HG03108 (cell line): ENCODE results near the gene ADRA2A.
A peak's percentile ranks its signal among the peaks of the same experiment; 100 is the strongest.

Source experiments
- ATAC-seq: cut with Tn5 transposase; IDR thresholded peaks from one replicate; pipeline ENCODE4 v1.9.1; 2021; ENCODE audit warnings: moderate library complexity; ENCODE audit not compliant: unreplicated experiment

Gene ADRA2A

DNA sequence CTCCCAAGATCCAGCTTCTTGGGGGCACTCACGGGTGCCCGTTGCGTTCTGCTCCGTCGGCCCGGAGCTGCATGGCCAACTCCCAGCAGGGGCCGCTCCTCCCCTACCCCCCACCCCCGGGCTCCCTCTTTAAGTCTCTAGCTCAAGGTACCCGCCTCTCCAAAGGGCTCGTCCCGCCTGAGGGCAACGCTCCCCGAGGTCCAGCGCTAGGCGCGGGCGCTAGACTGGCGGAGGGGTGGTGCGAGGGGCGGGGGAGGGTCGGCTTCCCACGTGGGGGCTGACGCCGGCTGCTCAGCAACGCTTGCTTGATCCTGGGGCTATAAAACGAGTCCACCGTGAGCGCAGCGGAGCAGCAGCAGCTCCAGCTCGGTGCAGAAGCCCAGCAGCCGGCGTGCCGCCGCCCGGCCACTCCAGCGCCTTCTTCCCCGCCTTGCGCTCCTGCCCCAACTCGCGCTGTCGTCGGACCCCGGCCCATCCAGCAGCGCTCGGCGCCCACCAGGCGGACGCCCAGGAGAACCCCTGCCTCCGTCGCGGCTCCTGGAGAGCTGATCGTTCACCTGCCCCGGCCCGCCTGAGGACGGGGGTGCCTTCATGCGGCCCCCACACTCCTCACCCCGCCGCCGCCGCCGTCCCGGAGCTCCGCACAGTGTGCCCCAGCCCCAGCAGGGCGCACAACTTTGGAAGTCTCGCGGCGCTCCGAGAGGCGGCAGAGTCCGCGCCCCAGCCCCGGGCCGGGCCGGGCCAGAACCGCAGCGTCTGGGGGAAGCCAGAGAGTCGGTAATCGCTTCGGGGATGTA lies at the start of gene ADRA2A:
Gene ADRA2A (plus strand): TSS at position 348 of the 797 bp plus-strand sequence. CDS start 968 bp downstream, outside the sequence.
- ATAC-seq = no peak

DNA sequence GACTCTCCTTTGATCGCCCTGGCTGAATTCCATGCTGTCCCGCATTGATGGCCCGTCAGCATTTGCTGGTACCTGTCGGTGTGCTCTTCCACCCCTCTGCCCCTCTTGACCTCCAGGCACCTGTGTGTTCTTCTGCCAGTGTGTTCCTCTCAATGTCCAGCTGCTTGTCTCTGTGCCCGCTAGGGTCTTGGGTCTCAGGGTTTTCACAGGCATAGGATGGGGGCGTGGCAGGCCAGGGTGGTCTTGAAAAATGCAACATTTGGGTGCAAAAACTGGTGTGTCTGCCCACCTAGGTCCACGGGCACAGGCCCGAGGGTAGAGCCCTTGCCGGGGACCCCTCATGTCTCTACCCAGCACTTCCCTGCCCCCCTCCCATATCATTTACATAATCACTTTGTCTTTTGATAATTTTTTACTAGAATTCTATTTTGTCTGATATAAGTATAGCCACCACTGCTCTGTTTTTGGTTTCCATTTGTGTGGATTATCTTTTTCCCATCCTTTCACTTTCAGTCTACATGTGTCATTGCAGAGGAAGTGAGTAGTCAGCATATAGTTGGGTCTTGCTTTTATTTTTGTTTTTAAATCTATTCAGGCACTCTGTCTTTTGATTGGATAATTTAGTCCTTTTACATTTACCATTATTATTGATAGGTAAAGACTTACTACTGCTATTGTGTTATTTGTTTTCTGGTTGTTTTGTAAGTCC lies 46.6 kb upstream of the ADRA2A start:
- ATAC-seq = no peak

DNA sequence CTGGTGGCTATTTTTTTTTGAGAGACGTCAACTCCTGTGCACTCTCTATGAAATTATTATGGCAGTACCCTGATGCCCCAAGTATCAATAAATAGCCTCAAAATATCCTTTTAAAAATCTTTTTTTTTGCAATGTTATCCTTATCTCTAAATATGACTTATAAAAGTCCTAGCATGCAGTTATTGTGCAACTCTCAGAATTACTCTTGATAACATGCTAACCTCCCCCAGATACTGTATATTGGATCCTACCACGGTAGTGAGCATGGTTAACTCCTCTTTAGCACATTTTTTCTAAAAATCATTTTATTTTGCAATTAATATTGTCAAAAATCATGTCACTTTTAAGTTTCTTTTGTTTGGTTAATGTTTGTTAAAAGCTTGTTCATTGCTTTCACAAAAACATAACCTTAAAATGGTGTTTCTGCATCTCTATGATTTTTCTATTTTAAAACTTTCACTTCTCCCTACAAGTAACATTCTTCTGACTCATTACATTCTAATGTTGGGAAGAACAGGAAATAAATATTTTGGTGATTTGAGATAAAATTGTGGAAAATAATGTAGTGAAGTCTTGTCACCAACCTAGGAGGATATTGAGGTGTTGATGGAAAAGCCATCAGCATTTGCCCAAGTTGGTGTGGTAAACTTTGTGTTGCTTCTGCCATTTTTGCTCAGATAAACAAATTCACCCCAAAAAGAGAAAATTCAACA lies 42.1 kb upstream of the ADRA2A start:
- ATAC-seq = no peak

DNA sequence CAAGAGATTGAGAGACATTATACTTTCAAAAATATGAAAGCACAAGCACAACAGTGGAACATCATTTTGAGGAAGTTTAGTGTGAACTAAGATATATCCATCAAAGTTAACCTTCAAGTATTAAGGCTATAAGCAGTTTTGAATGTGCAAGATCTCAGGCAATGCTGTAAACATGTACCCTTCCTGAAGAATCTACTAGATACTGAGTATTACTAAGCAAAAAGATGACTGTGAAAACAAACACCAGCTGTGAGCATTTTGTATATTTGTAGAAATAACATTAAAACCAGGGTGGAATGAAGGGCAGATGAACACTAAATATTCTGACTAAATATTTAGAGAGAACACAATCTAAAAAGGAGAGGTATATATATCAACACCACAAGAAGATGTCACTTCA lies 41.3 kb upstream of the ADRA2A start:
- ATAC-seq = no peak

DNA sequence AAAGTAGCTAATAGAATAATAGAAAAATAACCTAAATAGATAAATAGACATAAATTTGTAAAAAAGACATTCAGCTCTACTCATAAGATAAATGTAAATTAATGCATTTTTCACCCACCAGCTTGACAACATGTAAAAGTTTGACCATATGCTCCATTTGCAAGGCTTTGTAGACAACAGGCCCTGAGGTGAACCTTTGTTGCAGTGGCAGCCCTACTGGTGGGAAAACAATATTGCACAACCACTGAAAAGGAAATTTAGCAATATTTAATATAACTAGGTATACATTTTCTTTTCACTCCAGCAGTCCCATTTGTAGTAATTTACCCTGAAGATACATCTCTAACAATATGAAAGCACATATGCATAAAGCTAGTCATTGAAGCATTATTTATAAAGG lies 39.0 kb upstream of the ADRA2A start:
- ATAC-seq = no peak

DNA sequence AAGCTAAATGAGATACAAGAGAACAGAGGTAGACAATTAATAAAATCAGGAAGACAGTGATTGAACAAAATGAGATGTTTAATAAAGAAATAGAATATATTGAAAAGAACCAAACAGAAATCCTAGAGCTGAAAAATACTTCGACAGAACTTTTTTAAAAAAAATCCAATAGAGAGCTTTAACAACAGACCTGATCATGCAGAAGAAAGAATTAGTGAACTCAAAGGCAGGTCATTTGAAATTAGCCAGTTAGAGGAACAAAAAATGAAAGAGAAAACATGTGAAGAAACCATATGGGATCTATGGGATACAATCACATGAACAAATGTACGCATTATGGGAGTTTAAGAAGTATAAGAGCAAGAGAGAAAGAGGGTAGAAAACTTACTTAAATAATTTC lies 37.3 kb upstream of the ADRA2A start:
- ATAC-seq = no peak

DNA sequence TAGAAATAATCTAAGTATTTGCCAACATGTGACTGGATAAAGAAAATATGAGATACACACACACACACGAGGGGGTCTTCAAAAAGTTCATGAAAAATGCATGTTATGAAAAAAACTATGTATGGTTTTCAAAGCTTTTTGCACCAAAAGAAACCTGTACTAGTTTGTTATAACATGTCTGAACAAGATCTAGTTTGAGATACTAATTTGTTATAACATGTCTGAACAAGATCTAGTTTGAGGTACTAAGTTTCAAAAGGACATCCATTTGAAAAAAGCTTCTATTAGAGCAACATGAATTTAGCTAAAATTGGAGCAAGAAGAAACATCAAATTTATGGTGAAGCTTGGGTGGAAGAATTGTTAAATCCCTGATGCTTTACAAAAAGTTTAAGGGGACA lies 19.8 kb upstream of the ADRA2A start:
- ATAC-seq = no peak

DNA sequence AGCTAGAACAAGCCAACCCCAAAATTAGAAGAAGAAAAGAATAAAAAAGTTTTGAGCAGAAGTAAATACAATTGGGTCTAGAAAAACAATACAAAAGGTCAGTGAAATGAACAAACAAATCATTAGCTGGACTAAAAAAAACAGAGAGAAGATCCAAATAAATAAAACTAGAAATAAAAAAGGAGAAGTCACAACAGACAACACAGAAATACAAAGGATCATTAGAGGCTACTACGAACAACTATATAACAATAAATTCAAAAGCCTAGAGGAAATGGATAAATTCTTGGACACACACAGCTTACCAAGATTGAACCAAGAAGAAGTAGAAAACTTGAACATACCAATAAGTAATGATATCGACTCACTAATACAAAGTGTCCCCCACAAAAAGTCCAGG lies 13.4 kb upstream of the ADRA2A start:
- ATAC-seq = no peak

DNA sequence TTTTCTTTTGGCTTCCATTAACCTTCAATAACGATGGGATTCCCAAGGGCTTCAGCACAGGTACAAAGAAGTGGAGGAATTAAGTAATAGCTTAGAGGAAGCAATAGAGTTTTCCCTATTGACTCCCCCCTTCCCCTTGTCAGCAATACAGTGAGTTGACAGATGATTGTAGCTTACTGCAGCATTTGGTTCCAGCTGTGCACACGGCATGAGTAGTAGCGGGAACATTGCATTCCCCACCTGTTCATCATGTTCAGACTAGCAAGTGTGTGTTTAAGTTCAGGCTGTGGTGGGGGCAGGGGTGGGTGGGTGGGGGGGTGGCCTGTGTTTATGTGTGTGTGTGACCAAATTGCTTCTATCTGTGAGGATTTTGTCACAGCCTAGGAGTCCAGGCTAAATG lies 4.6 kb upstream of the ADRA2A start:
- no peak for ATAC-seq

DNA sequence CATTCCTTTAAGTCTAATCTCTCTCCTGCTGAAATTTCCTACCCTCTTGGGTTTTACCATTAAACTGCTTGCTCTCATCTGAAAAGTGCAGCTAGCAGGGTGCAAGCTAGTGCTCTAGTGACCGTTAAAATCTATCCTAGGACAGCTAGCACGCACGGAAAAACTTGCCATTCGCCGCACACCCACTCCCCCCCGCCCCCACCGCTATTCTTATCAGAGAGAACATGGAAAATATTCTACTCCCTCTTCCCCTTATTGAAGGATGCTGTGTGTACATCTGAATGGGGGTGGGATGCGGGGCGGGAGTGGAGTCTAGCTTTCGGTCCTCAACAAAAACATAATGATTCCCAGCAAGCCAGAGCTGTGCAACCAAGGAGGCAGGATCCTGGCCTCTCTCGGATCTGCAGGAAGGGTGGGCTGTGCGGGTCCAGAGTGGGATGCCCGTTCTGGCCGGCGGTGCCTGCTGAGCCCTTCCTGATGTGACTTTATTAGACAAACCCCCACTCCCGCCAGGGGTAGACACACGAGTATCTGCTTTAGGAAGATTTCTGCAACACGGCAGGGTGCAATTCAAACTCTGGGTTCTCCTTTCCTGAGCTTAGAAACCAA lies 1.1 kb upstream of the ADRA2A start:
- ATAC-seq = no peak

DNA sequence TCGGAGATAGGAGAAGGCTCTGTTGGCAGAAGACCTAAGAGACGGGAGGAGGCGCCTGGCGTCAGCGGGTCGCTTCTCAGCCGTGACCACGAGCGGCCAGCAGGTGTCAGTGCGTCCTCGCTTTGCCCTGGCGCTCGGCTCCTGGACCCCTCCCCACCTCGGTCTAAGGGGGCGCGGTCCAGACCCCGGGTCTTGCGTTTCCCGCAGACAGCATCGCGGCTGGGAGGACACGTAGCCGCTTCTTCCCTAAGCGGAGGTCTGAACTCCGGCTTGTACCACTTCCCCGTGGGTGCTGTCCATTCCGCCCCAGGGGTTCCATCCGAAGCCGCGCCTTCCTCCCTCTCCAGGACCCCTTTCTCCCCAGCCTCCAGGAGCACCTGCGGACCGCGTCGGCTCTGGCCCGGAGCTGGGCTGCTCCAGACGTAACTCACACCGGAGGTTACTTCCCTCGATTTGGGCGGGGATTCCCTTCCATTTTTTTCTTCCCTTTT lies 593 bp upstream of the ADRA2A start:
- peak; percentile 78 for ATAC-seq

DNA sequence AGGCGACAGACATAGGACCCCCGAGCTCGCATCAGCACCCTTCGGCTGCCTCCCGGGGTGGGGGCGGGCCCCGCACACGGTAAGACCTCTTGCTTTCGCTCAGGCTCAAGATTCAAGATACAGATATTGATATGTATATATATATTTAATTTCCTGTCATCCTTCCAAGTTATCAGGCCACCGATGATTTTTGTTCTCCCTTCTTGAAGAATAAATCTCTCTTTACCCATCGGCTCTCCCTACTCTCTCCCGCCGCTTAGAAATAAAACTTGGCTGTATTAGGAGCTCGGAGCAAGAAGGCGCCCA lies 603 bp downstream of the ADRA2A start:
- ATAC-seq = no peak

DNA sequence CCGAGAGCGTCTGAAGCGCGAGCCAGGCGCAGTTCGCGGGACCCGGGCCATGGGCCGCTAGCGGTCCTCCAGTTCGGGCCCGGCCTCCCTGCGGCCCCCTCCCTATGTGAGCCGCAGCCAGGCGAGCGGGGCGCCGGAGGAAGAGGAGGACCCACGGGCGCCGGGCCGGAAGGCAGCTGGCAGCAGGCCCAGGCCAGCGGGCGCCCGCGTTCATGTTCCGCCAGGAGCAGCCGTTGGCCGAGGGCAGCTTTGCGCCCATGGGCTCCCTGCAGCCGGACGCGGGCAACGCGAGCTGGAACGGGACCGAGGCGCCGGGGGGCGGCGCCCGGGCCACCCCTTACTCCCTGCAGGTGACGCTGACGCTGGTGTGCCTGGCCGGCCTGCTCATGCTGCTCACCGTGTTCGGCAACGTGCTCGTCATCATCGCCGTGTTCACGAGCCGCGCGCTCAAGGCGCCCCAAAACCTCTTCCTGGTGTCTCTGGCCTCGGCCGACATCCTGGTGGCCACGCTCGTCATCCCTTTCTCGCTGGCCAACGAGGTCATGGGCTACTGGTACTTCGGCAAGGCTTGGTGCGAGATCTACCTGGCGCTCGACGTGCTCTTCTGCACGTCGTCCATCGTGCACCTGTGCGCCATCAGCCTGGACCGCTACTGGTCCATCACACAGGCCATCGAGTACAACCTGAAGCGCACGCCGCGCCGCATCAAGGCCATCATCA lies 1.1 kb downstream of the ADRA2A start:
- no peak for ATAC-seq

DNA sequence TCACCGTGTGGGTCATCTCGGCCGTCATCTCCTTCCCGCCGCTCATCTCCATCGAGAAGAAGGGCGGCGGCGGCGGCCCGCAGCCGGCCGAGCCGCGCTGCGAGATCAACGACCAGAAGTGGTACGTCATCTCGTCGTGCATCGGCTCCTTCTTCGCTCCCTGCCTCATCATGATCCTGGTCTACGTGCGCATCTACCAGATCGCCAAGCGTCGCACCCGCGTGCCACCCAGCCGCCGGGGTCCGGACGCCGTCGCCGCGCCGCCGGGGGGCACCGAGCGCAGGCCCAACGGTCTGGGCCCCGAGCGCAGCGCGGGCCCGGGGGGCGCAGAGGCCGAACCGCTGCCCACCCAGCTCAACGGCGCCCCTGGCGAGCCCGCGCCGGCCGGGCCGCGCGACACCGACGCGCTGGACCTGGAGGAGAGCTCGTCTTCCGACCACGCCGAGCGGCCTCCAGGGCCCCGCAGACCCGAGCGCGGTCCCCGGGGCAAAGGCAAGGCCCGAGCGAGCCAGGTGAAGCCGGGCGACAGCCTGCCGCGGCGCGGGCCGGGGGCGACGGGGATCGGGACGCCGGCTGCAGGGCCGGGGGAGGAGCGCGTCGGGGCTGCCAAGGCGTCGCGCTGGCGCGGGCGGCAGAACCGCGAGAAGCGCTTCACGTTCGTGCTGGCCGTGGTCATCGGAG lies 1.8 kb downstream of the ADRA2A start:
- ATAC-seq = no peak

DNA sequence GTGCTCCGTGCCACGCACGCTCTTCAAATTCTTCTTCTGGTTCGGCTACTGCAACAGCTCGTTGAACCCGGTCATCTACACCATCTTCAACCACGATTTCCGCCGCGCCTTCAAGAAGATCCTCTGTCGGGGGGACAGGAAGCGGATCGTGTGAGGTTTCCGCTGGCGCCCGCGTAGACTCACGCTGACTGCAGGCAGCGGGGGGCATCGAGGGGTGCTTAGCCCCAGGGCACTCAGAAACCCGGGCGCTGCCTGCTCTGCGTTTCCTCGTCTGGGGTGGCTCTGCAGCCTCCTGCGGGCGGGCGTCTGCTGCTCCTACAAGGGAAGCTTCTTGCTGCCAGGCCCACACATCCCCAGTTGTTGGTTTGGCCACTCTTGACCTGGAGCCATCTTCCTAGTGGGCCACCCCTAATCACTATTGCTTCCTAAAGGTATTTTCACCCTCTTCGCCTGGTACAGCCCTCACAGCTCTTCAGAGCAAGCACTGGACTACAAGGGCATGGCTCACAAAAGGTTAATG lies 2.5 kb downstream of the ADRA2A start:
- ATAC-seq = no peak

DNA sequence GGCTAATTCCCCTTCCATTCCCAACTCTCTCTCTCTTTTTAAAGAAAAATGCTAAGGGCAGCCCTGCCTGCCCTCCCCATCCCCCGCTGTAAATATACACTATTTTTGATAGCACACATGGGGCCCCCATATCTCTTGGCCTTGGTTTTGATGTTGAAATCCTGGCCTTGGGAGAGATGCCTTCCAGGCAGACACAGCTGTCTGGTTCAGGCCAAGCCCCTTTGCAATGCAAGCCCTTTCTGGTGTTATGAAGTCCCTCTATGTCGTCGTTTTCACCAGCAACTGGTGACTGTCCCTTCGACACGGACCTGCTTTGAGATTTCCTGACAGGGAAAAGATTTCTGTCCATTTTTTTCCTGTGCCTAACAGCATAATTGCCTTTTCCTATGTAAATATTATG lies 3.0 kb downstream of the ADRA2A start:
- no peak for ATAC-seq

DNA sequence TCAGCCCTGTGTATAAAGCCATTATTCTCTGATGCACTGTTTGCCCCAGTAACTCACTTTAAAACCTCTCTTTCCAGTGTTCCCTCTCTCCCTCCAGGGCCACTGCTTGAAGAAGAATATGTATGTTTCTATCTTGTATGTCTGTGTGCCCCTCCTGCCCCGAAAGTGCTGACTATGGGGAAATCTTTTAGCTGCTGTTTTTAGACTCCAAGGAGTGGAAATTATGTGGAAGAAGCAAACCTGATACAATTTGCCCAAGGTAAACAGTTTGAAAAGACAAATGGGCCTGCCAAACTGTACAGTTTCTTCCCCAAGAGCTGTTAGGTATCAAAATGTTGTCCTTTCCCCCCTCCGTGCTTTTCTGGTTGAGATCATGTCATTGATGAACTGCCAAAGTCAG lies 3.4 kb downstream of the ADRA2A start:
- ATAC-seq = no peak

DNA sequence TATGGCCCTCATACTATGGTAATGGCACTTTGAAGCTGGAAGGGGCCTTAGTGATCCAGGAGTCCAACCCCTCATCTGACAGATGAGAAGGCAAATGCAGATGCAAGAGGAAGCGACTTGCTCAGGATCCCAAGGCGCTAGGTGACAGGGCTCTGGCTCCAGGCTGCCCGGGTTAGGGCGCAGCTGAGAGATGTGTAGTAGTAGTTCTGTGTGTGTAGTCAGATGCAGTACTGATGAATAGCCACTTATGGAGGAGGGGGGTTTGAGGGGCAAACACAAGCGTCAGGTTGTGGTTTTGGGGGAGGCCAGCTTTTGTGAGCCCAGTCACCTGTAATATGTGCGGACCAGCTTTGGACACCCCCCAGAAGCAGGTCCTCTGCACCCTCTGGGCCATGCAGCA lies 4.8 kb downstream of the ADRA2A start:
- no peak for ATAC-seq

DNA sequence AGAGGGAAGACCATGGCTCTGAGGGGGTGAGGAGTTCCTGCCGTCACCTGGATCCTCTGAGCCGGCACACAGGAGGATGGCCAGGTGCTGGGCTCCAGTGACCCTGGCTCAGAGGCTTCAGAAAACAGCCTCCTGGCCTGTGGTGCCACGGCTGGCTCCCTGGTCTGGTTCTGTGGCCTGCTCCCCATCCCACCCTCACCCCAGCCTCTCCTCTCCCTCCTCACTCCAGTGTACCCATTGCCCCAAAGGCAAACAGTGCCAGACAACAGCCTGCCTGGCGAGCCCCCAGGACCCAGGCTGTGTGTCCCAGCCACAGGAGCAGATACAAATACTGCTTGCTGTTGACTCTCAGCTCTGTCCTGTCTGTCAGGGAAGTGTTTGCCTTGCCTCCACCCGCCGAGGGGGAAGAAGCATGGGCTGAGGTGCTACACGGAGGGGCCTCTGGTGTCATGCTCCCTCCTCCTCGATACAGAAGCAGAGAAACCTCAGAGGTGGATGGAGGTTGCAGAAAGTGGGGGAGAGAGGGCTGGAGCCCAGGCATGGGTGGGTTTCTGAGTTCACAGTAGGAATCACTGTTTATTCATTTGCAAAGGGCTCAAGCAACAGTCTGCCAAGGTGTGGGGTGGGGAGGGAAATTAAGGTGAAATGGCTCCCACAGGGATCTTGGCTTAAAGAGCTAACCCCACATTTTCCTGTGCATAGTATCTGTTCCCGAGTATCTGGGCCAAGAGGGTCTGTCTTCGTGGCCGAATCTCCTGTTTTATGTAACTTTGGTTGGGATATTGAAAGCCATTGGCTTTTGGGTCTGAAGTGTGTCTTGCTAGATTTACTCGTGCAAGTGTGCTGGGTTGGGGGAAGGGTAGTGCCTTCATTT lies 5.5 kb downstream of the ADRA2A start:
- ATAC-seq = no peak
